ENCODE measurements around the gene DDX10.
"Not testable (repeated sequence)": the region's sequence is repeated elsewhere in the genome, so short reads cannot be mapped to it uniquely, and the experiment has no call there.

DDX10 gene

DNA sequence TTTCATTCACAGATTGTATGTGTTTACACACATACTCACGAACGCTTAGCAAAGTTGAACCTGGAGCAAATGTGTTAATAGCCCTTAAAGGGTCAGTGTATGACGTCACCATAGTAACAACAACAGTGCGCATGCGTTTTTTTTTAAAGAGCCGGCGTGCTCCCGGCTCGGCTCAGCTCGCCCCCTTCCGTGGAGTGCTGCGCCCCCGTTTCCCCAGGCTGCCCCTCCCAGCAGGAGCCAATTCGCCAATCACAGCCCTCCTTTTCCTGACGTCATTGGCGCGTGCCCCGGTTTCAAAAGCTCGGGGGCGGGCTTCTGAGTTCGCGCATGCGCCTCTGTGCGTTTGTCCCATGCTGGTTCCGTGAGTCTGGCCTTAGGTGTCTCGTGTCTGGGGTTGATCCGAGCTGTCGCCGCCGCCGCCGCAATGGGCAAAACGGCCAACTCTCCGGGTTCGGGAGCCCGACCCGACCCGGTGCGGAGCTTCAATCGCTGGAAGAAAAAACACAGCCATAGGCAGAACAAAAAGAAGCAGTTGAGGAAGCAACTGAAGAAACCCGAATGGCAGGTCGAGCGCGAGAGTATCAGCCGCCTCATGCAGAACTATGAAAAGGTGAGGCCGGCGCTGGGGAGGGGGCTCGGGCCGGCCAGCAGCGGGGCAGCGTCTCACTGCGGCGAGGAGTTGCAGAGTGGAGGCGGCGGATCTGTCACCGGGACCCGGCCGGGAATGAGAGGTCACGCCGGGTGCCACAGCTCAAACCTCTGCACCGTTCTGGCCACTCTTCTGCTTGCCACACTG, at the start of gene DDX10:
Gene DDX10, plus strand, starts transcription at position 340 of the 796 bp plus-strand sequence. Its CDS starts 85 bp downstream, at position 425.
- peak; percentile 59 for DNase-seq (ENCODE audit: low spot score)

GRCh38 chr11:108616549-108616948, 48.3 kb upstream of the DDX10 start:
- no peak for DNase-seq (ENCODE audit: low spot score)

GRCh38 chr11:108617055-108617454, 47.8 kb upstream of the DDX10 start:
- DNase-seq (ENCODE audit: low spot score) = no peak

GRCh38 chr11:108618529-108618928, 46.3 kb upstream of the DDX10 start:
- no peak for DNase-seq (ENCODE audit: low spot score)

GRCh38 chr11:108620958-108621772, 43.7 kb upstream of the DDX10 start:
- DNase-seq (ENCODE audit: low spot score) = no peak

- no peak for DNase-seq (ENCODE audit: low spot score)
Measured at GRCh38 chr11:108622341-108622740, 42.5 kb upstream of the DDX10 start.

DNA sequence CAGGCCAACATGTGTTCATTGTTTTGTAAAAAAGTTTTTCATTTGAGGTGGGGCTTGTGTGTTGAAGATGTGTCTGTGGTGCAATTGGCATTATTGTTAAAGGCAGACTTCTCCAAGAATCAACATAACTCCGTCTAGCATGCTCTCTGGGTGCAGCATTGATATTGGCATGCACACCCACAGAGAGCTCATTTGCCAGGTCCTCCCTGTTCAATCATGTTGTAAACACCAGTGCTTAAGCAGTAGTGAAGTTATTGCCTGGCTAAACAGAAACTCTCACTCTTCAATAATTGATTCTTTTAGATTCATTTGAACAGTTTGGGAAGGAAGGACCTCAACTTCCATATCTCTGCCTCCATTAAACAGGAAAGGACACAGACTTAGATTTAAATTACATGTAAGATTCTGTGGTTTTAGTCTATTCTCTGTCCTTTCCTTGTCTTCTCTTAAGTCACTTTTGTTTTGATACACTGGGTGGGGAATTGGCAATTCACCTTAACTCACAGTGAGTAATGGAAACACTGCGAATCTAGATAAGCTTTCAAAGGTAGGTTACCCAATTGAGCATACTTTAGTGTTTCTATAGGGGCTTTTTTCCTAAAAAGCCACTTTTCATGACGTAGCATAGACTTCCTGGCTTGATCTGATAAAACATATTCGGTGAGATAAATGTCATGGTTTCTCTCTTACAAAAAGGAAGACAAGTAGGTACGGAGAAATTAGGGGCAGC, 40.5 kb upstream of the DDX10 start:
- DNase-seq (ENCODE audit: low spot score) = no peak

DNA sequence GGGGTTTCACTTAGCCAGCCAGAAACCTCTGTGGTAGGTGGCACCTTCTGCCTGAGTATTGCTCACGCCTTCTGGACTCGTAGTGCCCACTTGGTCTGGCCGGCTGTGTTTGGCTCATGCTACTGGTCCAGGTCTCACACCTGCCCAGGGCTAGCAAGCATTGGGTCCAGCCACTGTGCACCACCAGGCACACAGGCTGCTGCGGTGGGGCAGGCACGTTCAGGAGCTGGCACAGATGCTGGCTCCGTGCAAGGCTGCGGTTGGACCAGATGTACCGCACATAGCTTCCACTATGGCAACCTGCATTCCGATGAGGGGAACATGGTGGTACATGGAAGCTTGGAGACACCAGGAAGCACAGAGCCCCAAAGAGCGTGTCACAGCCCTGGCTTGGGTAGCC, 36.5 kb upstream of the DDX10 start:
- DNase-seq (ENCODE audit: low spot score) = no peak

DNA sequence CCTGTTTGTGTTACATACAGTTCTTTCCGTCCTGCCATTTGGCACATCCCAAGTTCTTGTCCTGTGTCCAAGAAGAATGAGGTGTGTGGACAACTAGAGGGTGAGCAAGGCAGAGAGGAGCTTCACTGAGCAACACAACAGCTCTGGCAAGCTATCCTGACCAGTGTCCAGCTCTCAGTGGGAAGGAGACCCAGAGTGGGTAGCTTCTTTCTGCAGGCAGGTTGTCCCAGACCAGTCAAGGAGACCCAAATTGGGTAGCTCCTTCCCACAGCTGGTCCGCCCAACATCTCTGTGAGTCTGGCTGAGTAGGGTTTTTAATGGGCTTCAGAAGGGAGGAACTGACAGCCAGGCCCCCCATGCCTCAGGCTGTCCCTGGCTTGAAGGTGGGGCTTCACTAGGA, 36.1 kb upstream of the DDX10 start:
- DNase-seq (ENCODE audit: low spot score) = no peak

GRCh38 chr11:108629274-108629673, 35.6 kb upstream of the DDX10 start:
- no peak for DNase-seq (ENCODE audit: low spot score)

DNA sequence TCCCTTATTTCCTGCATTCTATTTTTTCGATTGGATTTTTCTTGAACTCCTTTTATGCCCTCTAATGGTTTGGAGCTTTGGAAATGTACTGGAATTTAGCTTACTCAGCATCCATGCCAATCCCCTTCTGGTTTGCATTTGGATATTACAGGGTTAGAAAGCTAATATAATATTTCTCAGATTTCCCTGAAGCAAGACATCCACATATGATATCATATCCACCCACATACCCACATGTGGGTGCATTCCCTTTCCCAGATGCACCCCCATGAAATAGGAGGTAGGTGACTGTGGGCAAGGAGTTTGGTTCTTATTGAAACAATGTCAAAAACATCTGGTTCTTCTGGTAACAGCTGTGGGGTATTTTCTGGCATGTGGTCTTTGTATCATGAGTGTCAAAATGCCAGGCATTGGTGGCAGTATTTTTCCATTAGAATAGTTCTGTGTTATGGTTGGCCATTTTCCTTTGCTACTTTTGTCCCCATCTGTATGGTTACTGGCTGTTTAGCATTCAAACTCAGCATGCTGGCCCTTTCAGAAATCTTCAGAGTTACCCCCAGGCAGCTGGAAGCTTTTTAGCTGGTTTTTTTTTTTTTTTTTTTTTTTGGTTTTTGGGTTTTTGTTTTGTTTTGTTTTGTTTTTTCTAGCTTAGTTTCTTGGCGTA, 32.7 kb upstream of the DDX10 start:
- no peak for DNase-seq (ENCODE audit: low spot score)

GRCh38 chr11:108635106-108635505, 29.8 kb upstream of the DDX10 start:
- DNase-seq (ENCODE audit: low spot score) = no peak

GRCh38 chr11:108636222-108636621, 28.6 kb upstream of the DDX10 start:
- DNase-seq (ENCODE audit: low spot score) = no peak

GRCh38 chr11:108639146-108639545, 25.7 kb upstream of the DDX10 start:
- no peak for DNase-seq (ENCODE audit: low spot score)

- not testable (repeated sequence) for DNase-seq (ENCODE audit: low spot score)
Measured at GRCh38 chr11:108641752-108642151, 23.1 kb upstream of the DDX10 start.

DNA sequence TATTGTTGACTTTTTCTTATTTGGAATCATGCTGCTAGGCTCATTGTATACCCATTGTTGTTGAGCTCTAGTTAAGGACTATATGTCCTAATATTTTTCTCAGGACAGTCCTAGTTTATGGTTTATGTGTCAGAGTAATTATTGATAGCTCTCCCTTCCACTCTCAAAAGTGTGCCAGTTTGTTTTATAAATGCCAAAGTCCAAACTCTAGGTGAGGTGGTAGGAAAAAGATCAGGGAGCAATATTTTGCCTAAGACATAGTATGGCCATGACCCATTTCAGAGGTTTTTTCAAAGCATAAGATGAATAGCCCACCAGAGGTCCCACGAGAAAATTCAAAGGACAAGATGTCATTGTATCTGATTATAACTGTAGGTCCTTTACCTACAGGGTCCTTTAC, 20.9 kb upstream of the DDX10 start:
- no peak for DNase-seq (ENCODE audit: low spot score)

DNA sequence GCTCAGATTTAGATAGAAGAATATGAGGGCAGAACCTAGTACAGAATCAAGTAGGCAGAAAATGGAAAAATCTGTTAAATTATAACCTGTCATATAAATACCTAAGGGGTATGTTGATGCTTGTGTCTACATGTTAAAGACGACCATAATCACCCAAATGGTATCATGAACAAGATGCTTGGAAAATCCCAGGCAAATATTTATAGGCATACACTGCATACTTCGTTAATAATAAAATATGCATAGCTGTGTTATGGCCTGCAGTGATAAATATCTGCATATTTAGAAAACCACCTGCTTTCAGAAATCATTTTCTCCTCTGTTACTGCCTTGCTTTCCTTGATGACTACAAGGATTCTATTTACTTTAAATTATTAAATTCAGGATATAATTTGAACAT, 18.9 kb upstream of the DDX10 start:
- no peak for DNase-seq (ENCODE audit: low spot score)

DNA sequence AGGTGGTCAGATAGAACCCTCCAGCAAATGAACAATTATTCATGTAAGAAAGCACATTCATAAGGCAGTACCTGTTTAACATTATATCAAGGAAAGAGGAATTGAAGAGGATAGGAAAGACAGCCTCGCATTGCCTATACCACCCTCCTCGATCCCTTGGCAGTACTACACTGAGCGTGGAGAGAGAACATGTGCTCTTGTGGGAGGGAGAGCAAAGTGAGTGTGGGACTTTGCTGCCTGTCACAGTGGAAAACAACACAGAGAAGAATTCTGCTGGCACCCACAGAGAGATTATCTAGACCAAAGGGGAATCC, 17.5 kb upstream of the DDX10 start:
- no peak for DNase-seq (ENCODE audit: low spot score)

- DNase-seq (ENCODE audit: low spot score) = no peak
Measured at GRCh38 chr11:108647701-108648527, 17.0 kb upstream of the DDX10 start.

GRCh38 chr11:108648528-108648885, 16.4 kb upstream of the DDX10 start:
- DNase-seq (ENCODE audit: low spot score) = no peak

GRCh38 chr11:108654100-108654499, 10.8 kb upstream of the DDX10 start:
- DNase-seq (ENCODE audit: low spot score) = not testable (repeated sequence)

Measured in HuH-7.5 (cell line).